CD4-positive, alpha-beta T cell treated with Interleukin-4 for 1 hour (primary cell): ENCODE measurements around the gene MFSD11.
"Not testable (repeated sequence)": the region's sequence is repeated elsewhere in the genome, so short reads cannot be mapped to it uniquely, and the experiment has no call there.

Experiments used
- DNase-seq, 2 donors: peaks; one replicate each; pipeline ENCODE4 v3.0.0-alpha.2; 2020 to 2022

The MFSD11 gene

GRCh38 chr17:76752006-76752405, 14.1 kb downstream of the MFSD11 start:
- peak in 1 of 2 donors; percentile 68 for DNase-seq

- peak; percentile 50 to 71 for DNase-seq
Measured at GRCh38 chr17:76753061-76753961, 15.4 kb downstream of the MFSD11 start.

- DNase-seq = no peak
Measured at GRCh38 chr17:76755285-76755684, 17.4 kb downstream of the MFSD11 start.

- DNase-seq = no peak
Measured at GRCh38 chr17:76757256-76757655, 19.3 kb downstream of the MFSD11 start.

- no peak for DNase-seq
Measured at GRCh38 chr17:76758570-76758969, 20.7 kb downstream of the MFSD11 start.

- peak; percentile 68 to 82 for DNase-seq
Measured at GRCh38 chr17:76772842-76773525, 35.1 kb downstream of the MFSD11 start.

- DNase-seq = no peak
Measured at GRCh38 chr17:76775021-76775600, 37.2 kb downstream of the MFSD11 start.

- DNase-seq = peak in 1 of 2 donors; percentile 19
Measured at GRCh38 chr17:76781056-76781982, 43.4 kb downstream of the MFSD11 start.

GRCh38 chr17:76783146-76783545, 45.2 kb downstream of the MFSD11 start:
- DNase-seq = no peak

- DNase-seq = no peak
Measured at GRCh38 chr17:76784926-76785325, 47.0 kb downstream of the MFSD11 start.

GRCh38 chr17:76787866-76788265, 49.9 kb downstream of the MFSD11 start:
- not testable (repeated sequence) for DNase-seq

- no peak for DNase-seq
Measured at GRCh38 chr17:76789235-76789788, 51.4 kb downstream of the MFSD11 start.

GRCh38 chr17:76791053-76791980, 53.4 kb downstream of the MFSD11 start:
- peak; percentile 23 to 28 for DNase-seq

- no peak for DNase-seq
Measured at GRCh38 chr17:76792348-76792747, 54.4 kb downstream of the MFSD11 start.

- peak in 1 of 2 donors; percentile 11 for DNase-seq
Measured at GRCh38 chr17:76793775-76794174, 55.9 kb downstream of the MFSD11 start.

GRCh38 chr17:76796081-76796480, 58.2 kb downstream of the MFSD11 start:
- no peak for DNase-seq

- DNase-seq = no peak
Measured at GRCh38 chr17:76797241-76797840, 59.4 kb downstream of the MFSD11 start.

- no peak for DNase-seq
Measured at GRCh38 chr17:76801706-76802105, 63.8 kb downstream of the MFSD11 start.

GRCh38 chr17:76805319-76805718, 67.4 kb downstream of the MFSD11 start:
- DNase-seq = no peak

- not testable (repeated sequence) for DNase-seq
Measured at GRCh38 chr17:76806151-76806550, 68.2 kb downstream of the MFSD11 start.

- not testable (repeated sequence) for DNase-seq
Measured at GRCh38 chr17:76806767-76807166, 68.8 kb downstream of the MFSD11 start.
